HepG2 (cell line): ENCODE results near the gene SEMA4B. TPM values are rescaled to one million over a fixed set of nuclear protein-coding genes. Genes with fewer than 3 reads are reported as not detected.

ENCODE experiments used
- ATAC-seq: fragments of 200-7000 bp; cut with Tn5 transposase; 3 replicates; pipeline ENCODE4 v1.9.1; 2020; ENCODE audit warnings: mild to moderate bottlenecking, moderate library complexity
- BruUV-seq: library from RNA; stranded (reverse); fragments of 400-500 nt; replicated peaks from 2 replicates; lab custom pipeline; 2021; lab: Mats Ljungman, UMichigan
- CTCF ChIA-PET: fragments of 300-600 bp; formaldehyde crosslinking; extraction: SDS; loops from one replicate; lab custom pipeline; 2021; ENCODE audit warnings: low total read pairs, inconsistent platforms, low intra/inter-chr PET ratio; lab: Yijun Ruan, JAX
- POLR2A ChIA-PET: fragments of 350-600 bp; sonication (Branson Sonifier 250); formaldehyde crosslinking; loops from one replicate; lab custom pipeline; 2020; ENCODE audit warnings: antibody characterized with exemption, inconsistent platforms; lab: Yijun Ruan, JAX
- DNase-seq: peaks from one replicate; pipeline ENCODE4 v3.0.0-alpha.2; 2015; ENCODE audit warnings: low spot score
- FAIRE-seq: peaks from 3 replicates; lab custom pipeline; 2011; peaks lifted over from hg19 to GRCh38; lab: Jason Lieb, UNC
- H2AFZ ChIP-seq: one replicate; pipeline ENCODE4 v1.6.1; 2011; ENCODE audit warnings: low read length, inconsistent platforms
- H3K27ac ChIP-seq: fragments of 300-600 bp; 3 replicates; pipeline ENCODE4 v1.8.0; 2011; ENCODE audit warnings: mixed run types, mild to moderate bottlenecking, mixed read lengths, low read length, inconsistent platforms; ENCODE audit not compliant: insufficient read depth; ENCODE audit errors: extremely low read length
- H3K27me3 ChIP-seq, 2 experiments: fragments of 200-600 bp in 1 of 2; 2 replicates in 1 of 2; 3 replicates in 1 of 2; pipeline versions ENCODE4 v1.6.0 to v1.8.0; 2011; ENCODE audit warnings: low read length in 2 of 2, mild to moderate bottlenecking in 2 of 2, moderate library complexity in 2 of 2, inconsistent platforms in 1 of 2; ENCODE audit not compliant: insufficient read depth in 2 of 2, control insufficient read depth in 1 of 2
- H3K36me3 ChIP-seq, 2 experiments: fragments of 200-600 bp in 1 of 2; replicated peaks in 1 of 2; 2 replicates in 1 of 2; 3 replicates in 1 of 2; pipeline versions ENCODE4 v1.5.1 to v1.8.0; 2011; ENCODE audit warnings: low read length in 2 of 2, inconsistent platforms in 1 of 2; ENCODE audit not compliant: insufficient read depth in 2 of 2, control insufficient read depth in 1 of 2
- H3K4me1 ChIP-seq: 2 replicates; pipeline ENCODE4 v1.5.1; 2012; ENCODE audit warnings: low read length, inconsistent platforms; ENCODE audit not compliant: insufficient read depth
- H3K4me2 ChIP-seq: 2 replicates; pipeline ENCODE4 v1.6.0; 2011; ENCODE audit warnings: low read depth, low read length, inconsistent platforms
- H3K4me3 ChIP-seq, 3 experiments: fragments of 200-600 bp in 1 of 3; sonication (generic), shearing (Covaris generic) in 1 of 3; replicated peaks in 1 of 3; 2 replicates each; pipeline ENCODE4 v1.5.1; 2011 to 2016; ENCODE audit warnings: low read length in 3 of 3, inconsistent platforms in 2 of 3, low read depth in 2 of 3, mild to moderate bottlenecking in 2 of 3, control low read depth in 1 of 3, mixed read lengths in 1 of 3; ENCODE audit not compliant: insufficient read depth in 1 of 3
- H3K79me2 ChIP-seq: one replicate; pipeline ENCODE4 v1.6.1; 2011; ENCODE audit warnings: low read length, inconsistent platforms; ENCODE audit not compliant: insufficient read depth
- H3K9ac ChIP-seq: 2 replicates; pipeline ENCODE4 v1.6.0; 2011; ENCODE audit warnings: mild to moderate bottlenecking, low read depth, low read length, inconsistent platforms; ENCODE audit not compliant: insufficient read depth
- H3K9me3 ChIP-seq: 2 replicates; pipeline ENCODE4 v1.5.1; 2012; ENCODE audit warnings: mild to moderate bottlenecking, low read length
- H4K20me1 ChIP-seq: 2 replicates; pipeline ENCODE4 v1.6.0; 2011; ENCODE audit warnings: inconsistent platforms, mild to moderate bottlenecking, low read length, moderate library complexity; ENCODE audit not compliant: insufficient read depth
- ELF3 ChIP-seq: IDR thresholded peaks from 2 replicates; pipeline ENCODE4 v1.6.1; 2016; ENCODE audit warnings: missing genetic modification reagents, missing compliant biosample characterization
- GPBP1L1 ChIP-seq: sonication (generic); formaldehyde crosslinking; IDR thresholded peaks from 2 replicates; pipeline ENCODE4 v1.5.0; 2020; ENCODE audit warnings: mild to moderate bottlenecking, missing genetic modification reagents
- HIC2 ChIP-seq: sonication (generic); formaldehyde crosslinking; IDR thresholded peaks from 2 replicates; pipeline ENCODE4 v1.9.0; 2022; ENCODE audit warnings: low read depth, missing genetic modification reagents
- HNF1B ChIP-seq: sonication (generic); formaldehyde crosslinking; IDR thresholded peaks from 2 replicates; pipeline ENCODE4 v1.5.1; 2020; ENCODE audit warnings: mild to moderate bottlenecking, moderate library complexity, missing genetic modification reagents
- HNF4G ChIP-seq, 2 experiments: sonication (generic) in 1 of 2; formaldehyde crosslinking in 1 of 2; IDR thresholded peaks; 2 replicates each; pipeline versions ENCODE4 v1.4.0 to v1.6.1; 2011 to 2020; ENCODE audit warnings: borderline replicate concordance in 2 of 2, low read depth in 2 of 2, mild to moderate bottlenecking in 2 of 2, low read length in 1 of 2, missing genetic modification reagents in 1 of 2, moderate library complexity in 1 of 2
- NR2F6 ChIP-seq, 2 experiments: IDR thresholded peaks; 2 replicates each; pipeline ENCODE4 v1.6.1; 2016; ENCODE audit warnings: antibody characterized with exemption in 1 of 2, mild to moderate bottlenecking in 1 of 2
- PRDM4 ChIP-seq: sonication (generic); formaldehyde crosslinking; IDR thresholded peaks from 2 replicates; pipeline ENCODE4 v1.9.0; 2021; ENCODE audit warnings: missing genetic modification reagents, borderline replicate concordance
- ZFX ChIP-seq: sonication (generic); formaldehyde crosslinking; IDR thresholded peaks from 2 replicates; pipeline ENCODE4 v1.4.0; 2020; ENCODE audit warnings: mild to moderate bottlenecking, low read depth, missing genetic modification reagents, moderate library complexity
- ZNF205 ChIP-seq: IDR thresholded peaks from 2 replicates; pipeline ENCODE4 v1.6.1; 2018; ENCODE audit warnings: missing biosample characterization, missing genetic modification reagents
- ZNF484 ChIP-seq: sonication (generic); formaldehyde crosslinking; IDR thresholded peaks from 2 replicates; pipeline ENCODE4 v1.5.1; 2020; ENCODE audit warnings: mild to moderate bottlenecking, low read depth, missing genetic modification reagents, borderline replicate concordance
- WGBS: methylation state at CpG from one replicate; pipeline ENCODE4 v1.1.6; 2017; ENCODE audit warnings: low lambda C conversion rate; 5-methylcytosine and 5-hydroxymethylcytosine counted together
- in situ Hi-C: cut with HindIII; loops from 2 replicates; pipeline ENCODE4 v1.10.0; 2017; ENCODE audit warnings: low pct_unique_long_range_greater_than_20kb; ENCODE audit not compliant: extremely low pct_ligation_motif_present
- intact Hi-C: fragments of 100-400 bp; cut with micrococcal nuclease; formaldehyde crosslinking; loops from one replicate; pipeline ENCODE4 v1.10.0; 2022; ENCODE audit not compliant: unreplicated experiment
- polyA plus RNA-seq, 8 experiments: library from polyadenylated mRNA; depleted of rRNA in 3 of 8; stranded (reverse) in 7 of 8; unstranded in 1 of 8; fragments of >200 nt; fragmentation: Illumina TruSeq in 4 of 8; extraction: Trizol in 4 of 8; gene quantifications; 2 replicates each; pipeline versions ENCODE4 v1.2.1 to v1.2.3, GENCODE V29; 2011 to 2016; ENCODE audit warnings: low read depth in 4 of 8, missing spikeins in 1 of 8, mixed read lengths in 1 of 8; ENCODE audit not compliant: insufficient read depth in 1 of 8
- total RNA-seq, 5 experiments: library from RNA; depleted of rRNA; stranded (reverse); fragments of >200 nt; fragmentation: Illumina TruSeq; extraction: Trizol; gene quantifications; 2 replicates each; pipeline ENCODE4 v1.2.3, GENCODE V29; 2016; ENCODE audit warnings: low read depth in 1 of 5

The SEMA4B gene
- total and polyA plus RNA-seq, 2 of the 13 experiments (the other 11 are each of a cell fraction or from before 2014, with no cell fraction given) = 2.1 to 17.0 TPM

- TF ChIP-seq ZNF205 (CRISPR knock-in tag) = 0 out of 2 replicates have a peak, but pooled peaks have one; percentile 39
Measured at GRCh38 chr15:90219421-90220141, 18.5 kb downstream of the SEMA4B start (continued).

GRCh38 chr15:90221246-90221900 lies 20.2 kb downstream of the SEMA4B start:
- ChIA-PET POLR2A (interaction anchor here (1.1 kb wide), 1 partner anchor 20 kb away, joined by 3 read pairs; the partner anchor contains the start of gene SEMA4B), CTCF (interaction anchor here (4.1 kb wide), 1 partner anchor 78 kb away, joined by 41 read pairs; no protein-coding TSS in a partner anchor)
- DNase-seq (peak; percentile 67), FAIRE-seq (peak; percentile 86), ATAC-seq (peak; percentile 91)
- 72% methylated on average over 8 of the region's 14 CpGs for WGBS
- Histone ChIP-seq H3K4me2 (no peak overlapping the region), H3K27ac (no peak overlapping the region), H3K4me3 (no peak overlapping the region), H2AFZ (no peak overlapping the region), H3K27me3 (no peaks in the 10 kb centered on the region), H3K79me2 (no peaks in the 10 kb centered on the region), H3K9ac (no peak overlapping the region), H3K4me1 (no peaks in the 10 kb centered on the region), H4K20me1 (no peaks in the 10 kb centered on the region), H3K9me3 (no peaks in the 10 kb centered on the region), H3K36me3 (peaks cover 13 to 34% of the 10 kb centered on the region in 2 experiments)
- intact Hi-C loops = loop anchor here (2.0 kb wide), 1 partner anchor 21 kb away; the partner anchor contains the start of gene SEMA4B
- no TSS peak for BruUV-seq
- in situ Hi-C loops = no loop called here
- peak; percentile 9; the same call in 1 of the 2 replicates for TF ChIP-seq ZFX (CRISPR knock-in tag)
- TF ChIP-seq ZNF484 = no peak
- TF ChIP-seq ELF3 = 0 out of 2 replicates have a peak, but pooled peaks have one; percentile 29
- no peak for TF ChIP-seq HNF4G (IDR thresholded peaks at IDR 0.05; ENCODE audit: borderline replicate concordance, low read depth, low read length)
- peak; percentile 19; the same call in 1 of the 2 replicates for TF ChIP-seq HNF4G (CRISPR knock-in tag; IDR thresholded peaks at IDR 0.05; ENCODE audit: borderline replicate concordance, low read depth)
- no peak for TF ChIP-seq PRDM4 (CRISPR knock-in tag)
- no peak for TF ChIP-seq GPBP1L1 (CRISPR knock-in tag)
- 0 out of 2 replicates have a peak, but pooled peaks have one; percentile 50 for TF ChIP-seq HIC2 (CRISPR knock-in tag)
- peak; percentile 59; the same call in 1 of the 2 replicates for TF ChIP-seq HNF1B (CRISPR knock-in tag)
- no peak for TF ChIP-seq NR2F6 (IDR thresholded peaks at IDR 0.05)
- TF ChIP-seq NR2F6 (CRISPR knock-in tag; IDR thresholded peaks at IDR 0.05) = 0 out of 2 replicates have a peak, but pooled peaks have one; percentile 10
